IMR-90 (cell line): ENCODE data around the gene C10orf67. TPM values are rescaled to one million over a fixed set of nuclear protein-coding genes. Genes with fewer than 3 reads are reported as not detected.

Experiments
- ATAC-seq: fragments of 200-7000 bp; cut with Tn5 transposase; 2 replicates; pipeline ENCODE4 v1.9.1; 2020; ENCODE audit warnings: low read depth, mild to moderate bottlenecking, moderate library complexity
- BruUV-seq: library from RNA; stranded (reverse); fragments of 400-500 nt; replicated peaks from 2 replicates; lab custom pipeline; 2021; lab: Mats Ljungman, UMichigan
- CTCF ChIA-PET: fragments of 300-600 bp; formaldehyde crosslinking; extraction: SDS; loops from one replicate; lab custom pipeline; 2021; ENCODE audit warnings: antibody characterized with exemption; lab: Yijun Ruan, JAX
- POLR2A ChIA-PET: fragments of 300-600 bp; sonication (Branson Sonifier 250); formaldehyde crosslinking; loops from one replicate; lab custom pipeline; 2022; ENCODE audit warnings: antibody characterized with exemption; ENCODE audit not compliant: unreplicated experiment; lab: Charles Lee
- DNase-seq: peaks from one replicate; pipeline ENCODE4 v3.0.0; 2013
- H2AFZ ChIP-seq: replicated peaks from 2 replicates; pipeline ENCODE3; 2013; ENCODE audit warnings: low read length, mild to moderate bottlenecking; ENCODE audit not compliant: poor library complexity
- H2AK5ac ChIP-seq: 2 replicates; pipeline ENCODE4 v1.6.1; 2013; ENCODE audit warnings: low read depth, low read length, inconsistent platforms
- H2AK9ac ChIP-seq: replicated peaks from 2 replicates; pipeline ENCODE3; 2013; ENCODE audit warnings: mild to moderate bottlenecking, low read depth, low read length, moderate library complexity; ENCODE audit not compliant: poor library complexity
- H2BK120ac ChIP-seq: 2 replicates; pipeline ENCODE4 v1.6.1; 2013; ENCODE audit warnings: low read depth, low read length, inconsistent platforms
- H2BK15ac ChIP-seq: 3 replicates; pipeline ENCODE4 v1.6.1; 2013; ENCODE audit warnings: low read depth, low read length, inconsistent platforms
- H2BK20ac ChIP-seq: 2 replicates; pipeline ENCODE4 v1.6.1; 2013; ENCODE audit warnings: low read depth, mild to moderate bottlenecking, inconsistent platforms, low read length, moderate library complexity
- H2BK5ac ChIP-seq: 2 replicates; pipeline ENCODE4 v1.6.1; 2013; ENCODE audit warnings: mild to moderate bottlenecking, low read depth, low read length, inconsistent platforms; ENCODE audit not compliant: poor library complexity, severe bottlenecking
- H3K14ac ChIP-seq: replicated peaks from 2 replicates; pipeline ENCODE4 v1.6.1; 2013; ENCODE audit warnings: low read depth, low read length, inconsistent platforms
- H3K18ac ChIP-seq: 2 replicates; pipeline ENCODE4 v1.6.1; 2013; ENCODE audit warnings: low read depth, low read length, control low read depth
- H3K23ac ChIP-seq: 2 replicates; pipeline ENCODE4 v1.6.1; 2013; ENCODE audit warnings: low read depth, low read length, inconsistent platforms
- H3K27ac ChIP-seq: 2 replicates; pipeline ENCODE4 v1.5.1; 2013; ENCODE audit warnings: mild to moderate bottlenecking, control low read depth, low read length; ENCODE audit not compliant: insufficient read depth
- H3K27me3 ChIP-seq: 2 replicates; pipeline ENCODE4 v1.6.1; 2013; ENCODE audit warnings: low read length; ENCODE audit not compliant: control insufficient read depth, insufficient read depth
- H3K36me3 ChIP-seq: 2 replicates; pipeline ENCODE4 v1.6.1; 2013; ENCODE audit warnings: low read length, mixed read lengths; ENCODE audit not compliant: control insufficient read depth, insufficient read depth
- H3K4ac ChIP-seq: 2 replicates; pipeline ENCODE4 v1.6.1; 2013; ENCODE audit warnings: low read depth, low read length, inconsistent platforms
- H3K4me1 ChIP-seq: 2 replicates; pipeline ENCODE4 v1.6.1; 2013; ENCODE audit warnings: low read length, mixed read lengths; ENCODE audit not compliant: control insufficient read depth, insufficient read depth
- H3K4me2 ChIP-seq: 2 replicates; pipeline ENCODE4 v1.6.1; 2013; ENCODE audit warnings: low read depth, mild to moderate bottlenecking, control low read depth, low read length, moderate library complexity
- H3K4me3 ChIP-seq: 2 replicates; pipeline ENCODE4 v1.5.1; 2013; ENCODE audit warnings: low read depth, mild to moderate bottlenecking, control low read depth, low read length, moderate library complexity; ENCODE audit not compliant: insufficient read depth
- H3K56ac ChIP-seq: 2 replicates; pipeline ENCODE4 v1.6.1; 2013; ENCODE audit warnings: low read length, inconsistent platforms; ENCODE audit not compliant: insufficient read depth; ENCODE audit errors: extremely low read depth
- H3K79me1 ChIP-seq, 2 experiments: 2 replicates each; pipeline ENCODE4 v1.6.1; 2013; ENCODE audit warnings: low read length in 2 of 2, inconsistent platforms in 1 of 2, low read depth in 1 of 2
- H3K9ac ChIP-seq: 2 replicates; pipeline ENCODE4 v1.6.1; 2013; ENCODE audit warnings: low read depth, low read length, control low read depth
- H3K9me1 ChIP-seq: 2 replicates; pipeline ENCODE4 v1.6.1; 2013; ENCODE audit warnings: low read length, inconsistent platforms; ENCODE audit not compliant: insufficient read depth
- H3K9me3 ChIP-seq: 2 replicates; pipeline ENCODE4 v1.6.1; 2013; ENCODE audit warnings: low read length; ENCODE audit not compliant: control insufficient read depth, insufficient read depth
- H4K20me1 ChIP-seq: 2 replicates; pipeline ENCODE4 v1.6.1; 2013; ENCODE audit warnings: low read length, inconsistent platforms; ENCODE audit not compliant: insufficient read depth
- H4K5ac ChIP-seq: 2 replicates; pipeline ENCODE4 v1.6.1; 2013; ENCODE audit warnings: mild to moderate bottlenecking, low read depth, low read length, control low read depth
- H4K8ac ChIP-seq, 2 experiments: 2 replicates each; pipeline ENCODE4 v1.6.1; 2013; ENCODE audit warnings: low read depth in 2 of 2, low read length in 2 of 2, control low read depth in 1 of 2, inconsistent platforms in 1 of 2
- H4K91ac ChIP-seq: 2 replicates; pipeline ENCODE4 v1.6.1; 2013; ENCODE audit warnings: low read depth, low read length, inconsistent platforms; ENCODE audit not compliant: insufficient read depth
- BHLHE40 ChIP-seq: fragments of 150-350 bp; IDR thresholded peaks from 2 replicates; pipeline ENCODE4 v1.6.1; 2016; ENCODE audit warnings: mild to moderate bottlenecking, low read depth, low read length
- CEBPB ChIP-seq: IDR thresholded peaks from 2 replicates; pipeline ENCODE4 v1.6.1; 2012; ENCODE audit warnings: low read depth, low read length, improper control_type of control experiment
- CHD1 ChIP-seq: IDR thresholded peaks from 2 replicates; pipeline ENCODE4 v1.6.1; 2012; ENCODE audit warnings: low read depth, low read length, improper control_type of control experiment
- CTCF ChIP-seq: conservative IDR thresholded peaks from 2 replicates; pipeline ENCODE4 v1.5.1; 2012; ENCODE audit warnings: mild to moderate bottlenecking, low read depth, low read length, improper control_type of control experiment
- ELK1 ChIP-seq: fragments of 150-350 bp; IDR thresholded peaks from 2 replicates; pipeline ENCODE4 v1.6.1; 2016; ENCODE audit warnings: low read depth, mild to moderate bottlenecking, low read length, moderate library complexity, borderline replicate concordance
- FOS ChIP-seq: fragments of 150-350 bp; IDR thresholded peaks from 2 replicates; pipeline ENCODE4 v1.6.1; 2016; ENCODE audit warnings: low read depth, low read length
- MAFK ChIP-seq: IDR thresholded peaks from 2 replicates; pipeline ENCODE4 v1.6.1; 2012; ENCODE audit warnings: low read depth, low read length, improper control_type of control experiment
- MAZ ChIP-seq: IDR thresholded peaks from 2 replicates; pipeline ENCODE4 v1.6.1; 2012; ENCODE audit warnings: low read depth, mild to moderate bottlenecking, low read length, improper control_type of control experiment, moderate library complexity, borderline replicate concordance
- MXI1 ChIP-seq: IDR thresholded peaks from 2 replicates; pipeline ENCODE4 v1.6.1; 2012; ENCODE audit warnings: low read depth, mild to moderate bottlenecking, low read length, moderate library complexity, borderline replicate concordance
- NFE2L2 ChIP-seq: fragments of 150-350 bp; IDR thresholded peaks from 2 replicates; pipeline ENCODE4 v1.6.1; 2016; ENCODE audit warnings: low read depth, mild to moderate bottlenecking, low read length
- POLR2A ChIP-seq: IDR thresholded peaks from 2 replicates; pipeline ENCODE4 v1.6.1; 2012; ENCODE audit warnings: mild to moderate bottlenecking, low read depth, low read length
- RAD21 ChIP-seq: IDR thresholded peaks from 2 replicates; pipeline ENCODE4 v1.6.1; 2012; ENCODE audit warnings: low read length, improper control_type of control experiment
- RCOR1 ChIP-seq: IDR thresholded peaks from 2 replicates; pipeline ENCODE4 v1.6.1; 2012; ENCODE audit warnings: mild to moderate bottlenecking, low read length, improper control_type of control experiment; ENCODE audit not compliant: insufficient replicate concordance
- RFX5 ChIP-seq: IDR thresholded peaks from 2 replicates; pipeline ENCODE4 v1.8.0; 2012; ENCODE audit warnings: low read depth, mild to moderate bottlenecking, low read length, moderate library complexity
- WGBS, 2 experiments: methylation state at CpG; one replicate each; pipeline versions ENCODE4 v1.1.5 to v1.1.7; 2013; ENCODE audit warnings: missing lambda C conversion rate in 2 of 2; ENCODE audit not compliant: insufficient read length in 1 of 2; ENCODE audit errors: extremely low coverage in 2 of 2; 5-methylcytosine and 5-hydroxymethylcytosine counted together
- dilution Hi-C: fragments of 300-500 bp; cut with HindIII; formaldehyde crosslinking; loops from one replicate; pipeline ENCODE4 v1.14.3; 2018; ENCODE audit warnings: low sequenced_read_pairs; ENCODE audit not compliant: unreplicated experiment
- in situ Hi-C: fragments of 300-500 bp; cut with MboI; formaldehyde crosslinking; loops from 3 replicates; pipeline ENCODE4 v1.14.3; 2019; ENCODE audit warnings: low sequenced_read_pairs, inconsistent platforms, mixed read lengths
- intact Hi-C: fragments of 100-400 bp; cut with micrococcal nuclease; formaldehyde crosslinking; loops from 2 replicates; pipeline ENCODE4 v1.10.0; 2022
- polyA plus RNA-seq, 3 experiments: library from polyadenylated mRNA; depleted of rRNA; stranded (reverse); fragments of >200 nt; gene quantifications; 2 replicates each; pipeline ENCODE4 v1.2.3, GENCODE V29; 2012; ENCODE audit warnings: low replicate concordance in 1 of 3
- total RNA-seq: library from RNA; depleted of rRNA; stranded (reverse); fragments of >200 nt; gene quantifications from 2 replicates; pipeline ENCODE4 v1.2.3, GENCODE V29; 2012
- TF ChIP-seq, protein P1 (sequence below): fragments of 150-350 bp; IDR thresholded peaks from 2 replicates; pipeline ENCODE4 v1.6.1; 2017; ENCODE audit warnings: mild to moderate bottlenecking, antibody characterized with exemption, low read length, low read depth

C10orf67 gene
- total and polyA plus RNA-seq, 2 of the 4 experiments (the other 2 are of a cell fraction): 0.15 to 0.18 TPM

GRCh38 chr10:23198940-23199767 is 145.4 kb downstream of the C10orf67 start:
- H2BK120ac ChIP-seq: no peak overlapping the region
- no peak overlapping the region for H2AFZ ChIP-seq
- TF ChIP-seq ELK1 (no peak), CHD1 (no peak), CEBPB (no peak), NFE2L2 (no peak), RCOR1 (no peak), RAD21 (no peak), CTCF (no peak), RFX5 (no peak), POLR2A (no peak), MXI1 (no peak), FOS (no peak), MAFK (no peak), BHLHE40 (no peak), MAZ (no peak)
- TF ChIP-seq, protein P1, sequence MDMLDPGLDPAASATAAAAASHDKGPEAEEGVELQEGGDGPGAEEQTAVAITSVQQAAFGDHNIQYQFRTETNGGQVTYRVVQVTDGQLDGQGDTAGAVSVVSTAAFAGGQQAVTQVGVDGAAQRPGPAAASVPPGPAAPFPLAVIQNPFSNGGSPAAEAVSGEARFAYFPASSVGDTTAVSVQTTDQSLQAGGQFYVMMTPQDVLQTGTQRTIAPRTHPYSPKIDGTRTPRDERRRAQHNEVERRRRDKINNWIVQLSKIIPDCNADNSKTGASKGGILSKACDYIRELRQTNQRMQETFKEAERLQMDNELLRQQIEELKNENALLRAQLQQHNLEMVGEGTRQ: no peak
- ChIA-PET CTCF (no interaction called here), POLR2A (no interaction called here)
- no peak overlapping the region for H2BK5ac ChIP-seq
- no peak overlapping the region for H3K27ac ChIP-seq
- H3K9me1 ChIP-seq: no peaks in the 10 kb centered on the region
- no peak overlapping the region for H2AK9ac ChIP-seq
- in situ Hi-C loops (no loop called here), dilution Hi-C loops (no loop called here), intact Hi-C loops (no loop called here)
- no peak overlapping the region for H2AK5ac ChIP-seq
- H3K79me1 ChIP-seq: no peaks in the 10 kb centered on the region
- H3K4me3 ChIP-seq: no peak overlapping the region
- no peaks in the 10 kb centered on the region for H3K36me3 ChIP-seq
- no peak overlapping the region for H2BK15ac ChIP-seq
- 2% methylated on average over 30 of the region's 60 CpGs; no CpG with 5 or more reads in 1 of the 2 experiments for whole genome bisulfite sequencing, 2 experiments
- H2BK20ac ChIP-seq: no peak overlapping the region
- peaks cover 64% of the 10 kb centered on the region for H3K27me3 ChIP-seq
- no peak overlapping the region for H3K23ac ChIP-seq
- no peak overlapping the region for H4K8ac ChIP-seq
- H4K20me1 ChIP-seq: no peaks in the 10 kb centered on the region
- H3K4me1 ChIP-seq: no peaks in the 10 kb centered on the region
- no peak overlapping the region for H4K91ac ChIP-seq
- H3K56ac ChIP-seq: no peak overlapping the region
- H3K9ac ChIP-seq: no peak overlapping the region
- no peak overlapping the region for H3K4ac ChIP-seq
- ATAC-seq: no peak
- no peak for DNase-seq
- no peak overlapping the region for H3K4me2 ChIP-seq
- no peak overlapping the region for H4K5ac ChIP-seq
- H3K18ac ChIP-seq: no peak overlapping the region
- no peak overlapping the region for H3K14ac ChIP-seq
- no TSS peak for BruUV-seq
- peaks cover 4% of the 10 kb centered on the region; the same call in 1 of the 2 replicates for H3K9me3 ChIP-seq
